Caco-2 (cell line): ENCODE results near the gene UGGT2. TPM values are rescaled to one million over a fixed set of nuclear protein-coding genes. Genes with fewer than 3 reads are reported as not detected.

Source experiments
- BruUV-seq: library from RNA; stranded (reverse); fragments of 400-500 nt; replicated peaks from 2 replicates; lab custom pipeline; 2021; lab: Mats Ljungman, UMichigan
- CTCF ChIA-PET: fragments of 300-600 bp; sonication (Branson Sonifier 250); formaldehyde crosslinking; loops from one replicate; lab custom pipeline; 2022; ENCODE audit warnings: antibody characterized with exemption; lab: Charles Lee
- POLR2A ChIA-PET: fragments of 300-600 bp; sonication (Branson Sonifier 250); formaldehyde crosslinking; loops from one replicate; lab custom pipeline; 2022; ENCODE audit warnings: antibody characterized with exemption; lab: Charles Lee
- DNase-seq, 2 experiments: peaks; one replicate each; pipeline versions ENCODE4 v3.0.0 to v3.0.0-alpha.2; 2020 to 2022
- H3K27me3 ChIP-seq: replicated peaks from 2 replicates; pipeline ENCODE4 v1.6.0; 2011; ENCODE audit warnings: low read length; ENCODE audit not compliant: control insufficient read depth, insufficient read depth
- H3K36me3 ChIP-seq: 2 replicates; pipeline ENCODE4 v1.5.1; 2011; ENCODE audit warnings: low read length; ENCODE audit not compliant: control insufficient read depth, insufficient read depth
- H3K4me1 ChIP-seq: fragments of 250-450 bp; sonication (Bioruptor Pico); 2 replicates; pipeline ENCODE4 v1.5.1; 2020; ENCODE audit warnings: mild to moderate bottlenecking
- H3K4me3 ChIP-seq: 2 replicates; pipeline ENCODE4 v1.5.1; 2011; ENCODE audit warnings: low read depth, mild to moderate bottlenecking, control low read depth, low read length
- H3K9me3 ChIP-seq: fragments of 250-450 bp; sonication (Bioruptor Pico); 2 replicates; pipeline ENCODE4 v1.5.1; 2020; ENCODE audit warnings: mild to moderate bottlenecking, moderate library complexity
- H3K27ac Mint-ChIP-seq: one replicate; pipeline ENCODE4 v1.8.0; 2022; ENCODE audit warnings: mixed read lengths; ENCODE audit not compliant: unreplicated experiment
- H3K27me3 Mint-ChIP-seq: one replicate; pipeline ENCODE4 v1.8.0; 2022; ENCODE audit warnings: mixed read lengths; ENCODE audit not compliant: insufficient read depth, unreplicated experiment
- H3K36me3 Mint-ChIP-seq: one replicate; pipeline ENCODE4 v1.8.0; 2022; ENCODE audit warnings: mild to moderate bottlenecking, mixed read lengths; ENCODE audit not compliant: insufficient read depth, unreplicated experiment
- H3K4me1 Mint-ChIP-seq: one replicate; pipeline ENCODE4 v1.8.0; 2022; ENCODE audit warnings: low read depth, mixed read lengths; ENCODE audit not compliant: unreplicated experiment
- H3K4me3 Mint-ChIP-seq: one replicate; pipeline ENCODE4 v1.8.0; 2022; ENCODE audit warnings: mild to moderate bottlenecking, moderate library complexity, mixed read lengths; ENCODE audit not compliant: unreplicated experiment
- H3K9me3 Mint-ChIP-seq: one replicate; pipeline ENCODE4 v1.8.0; 2022; ENCODE audit warnings: mixed read lengths; ENCODE audit not compliant: unreplicated experiment
- CTCF ChIP-seq, 2 experiments: fragments of 200-600 bp in 1 of 2; IDR thresholded peaks; 1 replicate in 1 of 2; 2 replicates in 1 of 2; pipeline versions ENCODE4 v1.5.1 to v1.8.0; 2011 to 2022; ENCODE audit warnings: antibody characterized with exemption in 1 of 2, control low read depth in 1 of 2, inconsistent platforms in 1 of 2, low read depth in 1 of 2, low read length in 1 of 2, mild to moderate bottlenecking in 1 of 2, moderate library complexity in 1 of 2; ENCODE audit not compliant: insufficient read depth in 1 of 2, severe bottlenecking in 1 of 2, unreplicated experiment in 1 of 2
- intact Hi-C: fragments of 100-400 bp; cut with micrococcal nuclease; formaldehyde crosslinking; loops from one replicate; pipeline ENCODE4 v1.10.0; 2022; ENCODE audit not compliant: unreplicated experiment
- total RNA-seq: library from RNA; stranded (reverse); gene quantifications from 2 replicates; pipeline ENCODE4 v1.2.3, GENCODE V29; 2022

The UGGT2 gene
- total RNA-seq, 1 experiment from 2014 or later: 35.5 TPM

- Mint-ChIP-seq H3K36me3 (no peaks in the 10 kb centered on the region), H3K9me3 (no peaks in the 10 kb centered on the region), H3K4me1 (no peaks in the 10 kb centered on the region), H3K4me3 (no peak overlapping the region), H3K27me3 (peaks cover 41% of the 10 kb centered on the region), H3K27ac (no peak overlapping the region)
- ChIA-PET POLR2A (no interaction called here), CTCF (no interaction called here)
- no peak for TF ChIP-seq CTCF (IDR thresholded peaks at IDR 0.05; ENCODE audit: insufficient read depth in 1 of 2, low read depth in 1 of 2, low read length in 1 of 2, severe bottlenecking in 1 of 2, unreplicated experiment in 1 of 2)
- no peaks in the 10 kb centered on the region for H3K9me3 ChIP-seq
- intact Hi-C loops: no loop called here
- no peaks in the 10 kb centered on the region for H3K4me1 ChIP-seq
- DNase-seq: no peak
- peaks cover 8% of the 10 kb centered on the region for H3K27me3 ChIP-seq
- no peak overlapping the region for H3K4me3 ChIP-seq
- BruUV-seq: no TSS peak
- H3K36me3 ChIP-seq: no peaks in the 10 kb centered on the region
Measured at GRCh38 chr13:96093296-96094006, 40.2 kb upstream of the UGGT2 start.

GRCh38 chr13:96091164-96092117 is 38.2 kb upstream of the UGGT2 start:
- Histone ChIP-seq H3K36me3 (no peaks in the 10 kb centered on the region), H3K4me1 (no peaks in the 10 kb centered on the region), H3K4me3 (peak overlapping the region; percentile 5; the same call in 1 of the 2 replicates), H3K27me3 (peaks cover 10% of the 10 kb centered on the region), H3K9me3 (no peaks in the 10 kb centered on the region)
- no peaks in the 10 kb centered on the region for H3K9me3 Mint-ChIP-seq
- H3K27me3 Mint-ChIP-seq: peaks cover 41% of the 10 kb centered on the region
- ChIA-PET POLR2A (no interaction called here), CTCF (interaction anchor here (1.5 kb wide), 1 partner anchor 71 kb away, joined by 4 read pairs; no protein-coding TSS in a partner anchor)
- H3K4me3 Mint-ChIP-seq: peak overlapping the region; percentile 57
- TF ChIP-seq CTCF (IDR thresholded peaks at IDR 0.05; ENCODE audit: insufficient read depth in 1 of 2, low read depth in 1 of 2, low read length in 1 of 2, severe bottlenecking in 1 of 2, unreplicated experiment in 1 of 2): no peak
- BruUV-seq: no TSS peak
- no peak overlapping the region for H3K27ac Mint-ChIP-seq
- intact Hi-C loops: no loop called here
- H3K36me3 Mint-ChIP-seq: no peaks in the 10 kb centered on the region
- H3K4me1 Mint-ChIP-seq: no peaks in the 10 kb centered on the region
- DNase-seq: peak; percentile 11 to 37
